HG03442 (cell line): ENCODE measurements around the gene SCAF1.

Experiments used
- ATAC-seq: cut with Tn5 transposase; IDR thresholded peaks from one replicate; pipeline ENCODE4 v1.9.1; 2021; ENCODE audit warnings: mild to moderate bottlenecking, moderate library complexity; ENCODE audit not compliant: unreplicated experiment

The SCAF1 gene

DNA sequence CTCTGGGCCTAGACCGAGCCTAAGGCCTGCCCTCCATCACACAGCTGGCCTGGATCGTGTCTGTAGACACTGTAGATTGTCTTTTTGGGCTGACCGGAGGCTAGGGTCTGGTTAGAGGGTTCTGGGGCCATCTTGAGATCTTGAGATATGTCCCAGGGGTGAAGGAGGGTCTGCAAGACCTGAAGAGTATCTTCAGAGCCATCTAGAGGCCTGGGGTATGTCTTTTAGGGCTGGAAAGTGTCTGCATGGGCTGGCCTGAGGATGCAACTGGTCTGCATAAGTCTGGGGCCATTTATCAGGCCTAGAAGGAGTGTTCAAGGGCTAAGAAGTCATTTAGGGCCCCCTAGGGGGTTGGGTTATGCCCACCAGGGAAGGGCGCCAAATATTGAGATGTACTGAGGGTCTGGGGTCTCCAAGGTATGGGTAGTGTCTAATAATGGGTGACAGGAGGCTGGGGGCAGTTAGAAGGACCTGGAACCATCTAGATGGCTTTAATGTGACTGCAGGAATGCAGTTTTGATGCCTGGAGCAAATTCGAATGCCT, 555 bp downstream of the SCAF1 start:
- no peak for ATAC-seq

GRCh38 chr19:49643466-49643865, 1.5 kb downstream of the SCAF1 start:
- ATAC-seq: no peak

DNA sequence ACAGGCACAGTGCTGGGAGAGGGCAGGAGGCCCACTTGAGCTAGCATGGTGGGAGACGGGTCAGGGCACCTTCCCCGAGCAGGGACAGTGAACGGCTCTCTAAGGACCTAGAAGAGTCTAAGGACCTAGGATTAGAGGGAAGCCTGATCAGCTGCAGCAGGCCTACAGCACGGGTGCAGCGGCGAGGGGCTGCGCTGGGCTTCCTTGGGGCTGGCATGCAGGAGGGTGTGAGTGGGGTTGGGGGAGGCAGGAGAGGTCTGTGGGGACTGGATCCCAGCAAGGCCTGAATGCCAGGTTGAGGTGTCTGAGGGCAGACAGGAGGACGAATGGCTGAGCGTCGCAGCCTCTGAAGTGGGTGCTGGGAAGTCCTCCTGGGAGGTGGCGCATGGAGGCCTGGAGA, 3.6 kb downstream of the SCAF1 start:
- ATAC-seq: no peak

DNA sequence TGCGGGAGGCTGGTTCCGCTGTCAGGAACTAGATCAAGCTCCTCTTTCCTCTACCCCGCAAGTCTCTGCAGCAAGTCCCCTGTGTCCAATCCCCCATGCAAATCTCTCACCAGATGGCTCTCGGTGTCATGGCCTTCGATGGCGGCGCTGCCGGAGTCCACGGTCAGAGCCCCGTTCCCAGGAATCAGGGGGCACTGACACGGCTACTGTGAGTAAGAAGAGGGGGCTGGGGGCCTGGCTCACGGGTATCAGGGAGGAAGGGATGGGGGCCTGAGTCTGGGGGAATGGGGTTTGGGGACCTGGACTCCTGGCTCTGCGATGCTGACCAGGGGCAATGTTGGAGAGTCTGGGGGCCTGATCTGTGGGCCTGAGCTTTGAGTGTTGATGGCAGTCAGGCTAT, 4.0 kb downstream of the SCAF1 start:
- no peak for ATAC-seq

DNA sequence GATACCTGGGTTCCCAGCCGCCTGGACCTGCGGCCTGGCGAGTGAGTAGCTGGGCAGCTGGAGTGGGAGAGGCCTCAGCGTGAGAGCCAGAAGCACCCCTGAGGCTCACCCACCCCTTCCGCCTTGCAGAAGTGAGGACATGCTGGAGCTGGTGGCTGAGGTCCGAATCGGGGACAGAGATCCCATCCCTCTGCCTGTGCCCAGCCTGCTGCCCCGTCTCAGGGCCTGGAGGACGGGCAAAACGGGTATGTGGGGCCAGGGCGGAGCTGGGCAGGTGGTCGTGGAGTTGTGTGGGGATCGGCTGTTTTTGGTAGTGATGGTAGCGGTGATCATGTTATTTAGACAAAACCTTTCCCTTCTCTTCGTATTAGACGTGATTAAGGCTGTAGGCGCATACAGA, 4.6 kb downstream of the SCAF1 start:
- no peak for ATAC-seq

- no peak for ATAC-seq
Measured at GRCh38 chr19:49651029-49651819, 9.2 kb downstream of the SCAF1 start.

GRCh38 chr19:49651820-49652550, 10.0 kb downstream of the SCAF1 start:
- no peak for ATAC-seq

- ATAC-seq: no peak
Measured at GRCh38 chr19:49652551-49653465, 10.8 kb downstream of the SCAF1 start.

GRCh38 chr19:49653466-49653806, 11.4 kb downstream of the SCAF1 start:
- ATAC-seq: no peak

DNA sequence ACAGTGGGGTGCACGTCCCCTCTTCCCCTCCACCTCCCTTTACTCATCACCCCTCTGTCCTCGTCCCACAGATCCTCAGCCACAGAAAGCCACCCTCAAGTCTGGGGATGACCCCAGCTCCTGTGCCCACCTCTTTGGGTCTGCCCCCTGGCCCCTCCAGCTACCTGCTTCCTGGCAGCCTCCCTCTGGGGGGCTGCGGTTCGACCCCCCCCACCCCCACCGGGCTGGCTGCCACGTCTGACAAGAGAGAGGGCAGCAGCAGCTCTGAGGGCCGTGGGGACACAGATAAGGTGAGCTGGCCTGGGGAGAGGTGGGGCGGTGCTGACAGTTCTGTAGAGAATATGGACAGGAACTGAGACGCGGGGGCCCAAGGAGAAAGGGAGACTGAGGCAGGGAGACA, 12.6 kb downstream of the SCAF1 start:
- no peak for ATAC-seq

DNA sequence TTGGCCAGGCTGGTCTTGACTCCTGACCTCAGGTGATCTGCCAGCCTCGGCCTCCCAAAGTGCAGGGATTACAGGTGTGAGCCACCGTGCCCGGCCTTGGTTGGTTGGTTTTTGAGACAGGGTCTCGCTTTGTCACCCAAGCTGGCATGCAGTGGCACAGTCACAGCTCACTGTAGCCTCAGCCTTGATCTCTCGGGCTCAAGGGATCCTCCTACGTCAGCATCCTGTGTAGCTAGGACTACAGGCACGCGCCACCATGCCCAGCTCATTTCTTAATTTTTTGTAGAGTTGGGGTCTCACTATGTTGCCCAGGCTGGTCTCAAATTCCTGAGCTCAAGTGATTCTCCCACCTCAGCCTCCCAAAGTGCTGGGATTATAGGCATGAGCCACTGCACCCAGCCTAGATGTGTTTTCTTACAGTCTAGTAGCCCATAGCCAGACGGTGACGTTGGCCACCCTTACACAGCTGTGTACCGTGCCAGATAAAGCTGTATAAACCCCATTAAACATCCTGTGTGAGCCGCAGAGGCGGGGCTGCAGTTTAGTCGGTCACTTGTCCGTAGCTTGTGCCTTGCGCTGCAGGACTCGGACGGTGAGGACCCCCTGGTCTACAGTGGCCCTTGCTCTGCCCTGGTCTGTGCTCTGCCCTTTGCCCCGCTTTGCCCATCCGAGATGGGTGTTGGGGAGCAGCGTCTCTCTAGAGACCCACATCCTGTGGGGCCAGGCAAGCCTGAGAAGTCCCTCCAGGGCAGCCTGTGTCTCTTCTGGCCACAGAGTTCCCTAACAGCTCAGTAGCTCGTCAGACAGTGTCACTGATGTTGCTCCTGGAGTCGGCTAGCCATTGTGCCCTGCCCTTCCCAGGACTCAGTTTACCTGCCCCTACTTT, 13.8 kb downstream of the SCAF1 start:
- no peak for ATAC-seq

GRCh38 chr19:49656456-49657109, 14.6 kb downstream of the SCAF1 start:
- no peak for ATAC-seq

DNA sequence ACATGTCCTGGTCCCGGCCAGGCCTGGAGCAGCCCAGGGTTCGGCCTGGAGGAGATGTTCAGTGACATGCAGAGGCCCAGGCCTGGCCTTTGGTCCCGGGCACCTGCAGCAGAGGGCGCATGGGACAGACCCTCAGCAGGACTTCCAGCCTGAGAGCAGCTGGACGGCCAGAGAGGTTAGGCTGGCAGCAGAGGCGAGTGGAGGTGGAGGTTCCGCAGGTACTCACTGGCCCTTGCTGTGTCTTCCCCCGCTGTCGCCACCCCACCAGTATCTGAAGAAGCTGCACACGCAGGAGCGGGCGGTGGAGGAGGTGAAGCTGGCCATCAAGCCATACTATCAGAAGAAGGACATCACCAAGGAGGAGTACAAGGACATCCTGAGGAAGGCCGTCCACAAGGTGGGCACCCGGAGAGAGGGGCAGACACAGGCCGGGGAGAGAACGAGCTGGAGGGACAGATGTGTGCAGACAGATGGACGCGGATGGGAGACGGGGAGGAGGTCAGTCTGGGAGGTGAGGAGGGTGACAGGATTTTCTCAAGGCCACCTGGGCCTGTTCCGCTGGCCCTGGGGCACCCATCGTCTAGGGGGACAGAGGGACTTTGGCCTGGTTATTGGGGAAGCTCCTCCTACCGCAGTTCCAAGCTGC, 15.6 kb downstream of the SCAF1 start:
- no peak for ATAC-seq

GRCh38 chr19:49658139-49658517, 16.1 kb downstream of the SCAF1 start:
- no peak for ATAC-seq

DNA sequence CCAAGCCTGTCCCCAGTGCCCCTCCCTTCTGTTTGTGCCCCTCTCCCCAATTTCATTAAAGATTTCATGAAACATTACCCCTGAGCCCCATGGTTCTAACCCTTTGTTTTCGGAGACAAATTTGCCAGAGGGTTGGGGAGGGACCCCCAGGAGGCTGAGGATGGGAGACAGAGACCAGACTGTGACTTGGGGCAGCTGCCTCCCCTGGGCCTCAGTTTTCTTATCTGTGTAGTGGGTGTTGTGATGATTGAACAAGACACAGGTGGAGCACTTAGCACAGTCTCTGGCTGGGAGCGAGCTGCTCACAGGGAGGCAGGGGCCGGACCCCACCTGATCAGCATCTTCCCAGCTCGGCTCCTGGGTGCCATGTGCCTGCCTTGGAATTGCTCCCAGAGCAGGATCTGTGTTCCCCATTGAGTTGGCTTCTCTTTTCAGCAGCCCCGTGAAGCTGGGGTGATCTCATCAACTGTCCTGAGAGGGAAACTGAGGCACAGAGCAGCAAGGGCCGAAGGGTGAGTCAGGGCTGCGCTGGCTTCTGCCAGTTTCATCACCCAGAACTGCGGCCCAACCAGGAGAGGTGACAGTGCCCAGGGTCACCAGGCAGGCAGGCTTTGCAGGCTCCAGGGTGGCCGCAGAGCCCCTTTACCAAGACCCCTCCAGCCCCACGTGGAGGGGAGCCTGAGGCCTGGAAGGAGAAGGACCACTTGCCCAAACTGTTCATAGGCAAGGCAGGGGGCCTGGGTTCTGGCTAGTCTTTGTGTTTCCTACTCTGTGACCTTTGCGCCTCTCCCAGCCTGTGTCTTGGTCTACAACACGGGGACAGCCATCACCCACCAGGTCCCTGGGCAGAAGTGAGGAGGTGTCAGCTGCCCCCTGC, 16.8 kb downstream of the SCAF1 start:
- ATAC-seq: no peak

- no peak for ATAC-seq
Measured at GRCh38 chr19:49660338-49660961, 18.4 kb downstream of the SCAF1 start.

DNA sequence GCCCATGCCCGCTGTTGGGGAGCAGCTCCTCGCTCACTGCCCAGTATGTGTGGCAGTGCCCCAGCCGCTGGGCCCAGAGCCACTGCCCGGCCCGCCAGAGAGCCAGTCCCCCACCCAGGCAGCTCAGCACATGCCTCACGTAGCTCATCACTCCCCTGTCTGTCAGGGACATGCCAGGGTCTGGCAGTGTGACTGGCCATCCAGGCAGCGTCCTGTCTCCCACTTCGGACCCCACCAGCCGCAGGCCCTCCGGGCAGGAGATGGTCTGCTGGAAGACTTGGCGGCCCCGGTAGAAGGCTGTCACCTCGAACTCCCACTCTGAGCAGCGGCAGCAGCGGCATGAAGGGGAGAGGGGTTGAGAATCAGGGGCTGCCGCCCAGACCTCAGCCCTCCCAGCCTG, 20.0 kb downstream of the SCAF1 start:
- ATAC-seq: no peak

- ATAC-seq: no peak
Measured at GRCh38 chr19:49663224-49663623, 21.2 kb downstream of the SCAF1 start.
